ENCODE results near the gene WNT3A.
"Not testable (repeated sequence)": the region's sequence is repeated elsewhere in the genome, so short reads cannot be mapped to it uniquely, and the experiment has no call there.

WNT3A gene

GRCh38 chr1:228012555-228012954 is 5.8 kb downstream of the WNT3A start:
- no peak for DNase-seq

DNA sequence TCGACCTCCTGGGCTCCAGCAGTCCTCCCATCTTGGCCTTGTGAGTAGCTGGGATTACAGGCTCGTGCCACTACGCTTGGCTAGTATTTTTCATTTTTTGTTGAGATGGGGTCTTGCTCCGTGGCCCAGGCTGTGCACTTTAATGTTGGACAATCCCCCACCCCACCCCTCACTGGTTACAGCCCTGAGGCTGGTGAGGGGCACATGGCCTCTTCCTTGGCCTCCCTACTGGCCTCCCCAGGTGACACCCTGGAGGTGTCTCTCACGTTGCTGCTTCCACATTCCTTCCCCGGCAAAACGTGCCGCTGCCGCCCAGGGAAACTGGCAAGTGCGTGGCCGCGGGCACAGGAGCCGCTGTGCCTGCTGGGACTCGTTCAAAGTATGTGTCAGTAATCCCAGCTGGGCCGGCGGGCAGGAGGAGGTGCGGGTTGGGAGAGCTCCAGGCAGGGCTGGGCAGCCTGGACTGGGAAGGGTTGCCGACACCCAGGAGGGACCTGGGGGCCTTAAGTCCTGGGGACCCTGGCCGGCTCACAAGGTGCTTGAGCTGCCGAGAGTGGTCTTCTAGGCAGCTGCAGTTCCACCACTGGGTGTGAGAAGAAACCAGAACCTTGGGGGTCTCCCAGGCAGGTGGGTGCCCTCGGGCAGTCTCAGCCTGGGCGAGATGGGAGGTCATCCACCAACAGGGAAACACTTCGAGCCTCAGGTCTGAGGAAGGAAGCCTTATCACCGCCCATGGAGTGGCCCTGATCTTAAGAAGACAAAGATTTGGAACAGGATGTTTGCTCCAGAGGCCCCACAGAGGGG is 6.5 kb downstream of the WNT3A start:
- no peak for DNase-seq

DNA sequence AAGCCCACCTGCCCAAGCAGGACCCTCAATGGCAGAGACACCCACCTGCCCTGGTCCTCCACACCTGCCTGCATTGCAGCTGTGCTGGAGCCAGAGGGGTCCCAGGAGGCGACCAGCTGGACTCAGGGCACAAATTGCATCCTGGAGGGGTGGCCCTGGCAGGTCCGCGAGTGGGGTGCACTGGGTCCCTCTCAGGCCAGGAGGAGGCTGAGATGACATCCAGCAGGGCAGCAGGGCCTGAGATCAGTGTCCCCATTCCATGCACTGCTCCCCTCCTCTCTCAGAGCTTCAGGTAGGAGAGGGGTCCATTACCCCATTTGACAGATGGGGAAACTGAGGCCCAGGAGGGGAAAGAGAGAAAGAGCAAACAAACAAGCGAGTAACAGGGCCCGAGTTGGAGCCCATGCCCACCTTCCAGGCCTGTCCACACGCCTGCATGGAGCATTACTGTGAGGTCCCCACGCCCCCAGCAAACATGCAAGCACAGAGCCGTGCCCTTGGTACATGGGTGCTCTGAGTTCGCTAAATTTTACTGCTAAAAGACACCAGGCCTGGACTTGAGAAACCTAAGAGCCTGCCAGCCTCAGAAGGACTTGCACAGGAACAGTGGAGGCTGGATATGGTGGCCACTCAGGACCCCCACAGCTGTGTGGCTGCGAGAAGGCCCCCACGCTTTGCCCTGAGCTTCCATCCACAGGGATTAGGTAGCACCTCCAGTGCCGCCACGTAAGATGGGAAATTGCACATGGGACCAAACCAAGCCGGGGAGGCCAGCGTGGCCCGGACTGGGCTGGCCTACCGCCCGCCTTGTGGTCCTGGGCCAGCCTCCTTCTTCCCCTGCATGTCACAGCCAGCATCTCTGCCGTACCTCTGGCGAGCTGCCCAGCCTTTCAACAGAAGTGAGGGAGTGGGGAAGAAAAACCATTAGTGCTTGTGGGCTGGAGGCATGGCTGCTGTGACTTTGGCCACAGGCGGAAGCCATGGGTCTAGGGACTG is 7.4 kb downstream of the WNT3A start:
- no peak for DNase-seq

GRCh38 chr1:228015276-228016180 is 8.7 kb downstream of the WNT3A start:
- no peak for DNase-seq

DNA sequence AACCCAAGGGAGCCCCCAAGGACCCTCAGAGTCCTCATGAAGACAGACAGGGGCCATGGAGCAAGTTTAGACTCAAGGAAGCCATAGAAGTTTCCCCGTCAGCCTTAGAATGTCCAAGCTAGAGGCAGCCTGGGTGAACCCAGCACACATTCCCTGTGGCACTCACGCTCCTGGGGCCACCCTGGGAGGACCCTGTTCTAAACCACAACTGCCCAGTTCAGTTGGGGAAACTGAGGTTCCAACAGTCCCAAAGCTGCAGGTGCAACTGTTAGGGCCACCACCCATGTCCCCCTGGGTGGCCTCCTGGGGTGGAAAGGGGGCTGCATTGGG is 9.3 kb downstream of the WNT3A start:
- DNase-seq: no peak

DNA sequence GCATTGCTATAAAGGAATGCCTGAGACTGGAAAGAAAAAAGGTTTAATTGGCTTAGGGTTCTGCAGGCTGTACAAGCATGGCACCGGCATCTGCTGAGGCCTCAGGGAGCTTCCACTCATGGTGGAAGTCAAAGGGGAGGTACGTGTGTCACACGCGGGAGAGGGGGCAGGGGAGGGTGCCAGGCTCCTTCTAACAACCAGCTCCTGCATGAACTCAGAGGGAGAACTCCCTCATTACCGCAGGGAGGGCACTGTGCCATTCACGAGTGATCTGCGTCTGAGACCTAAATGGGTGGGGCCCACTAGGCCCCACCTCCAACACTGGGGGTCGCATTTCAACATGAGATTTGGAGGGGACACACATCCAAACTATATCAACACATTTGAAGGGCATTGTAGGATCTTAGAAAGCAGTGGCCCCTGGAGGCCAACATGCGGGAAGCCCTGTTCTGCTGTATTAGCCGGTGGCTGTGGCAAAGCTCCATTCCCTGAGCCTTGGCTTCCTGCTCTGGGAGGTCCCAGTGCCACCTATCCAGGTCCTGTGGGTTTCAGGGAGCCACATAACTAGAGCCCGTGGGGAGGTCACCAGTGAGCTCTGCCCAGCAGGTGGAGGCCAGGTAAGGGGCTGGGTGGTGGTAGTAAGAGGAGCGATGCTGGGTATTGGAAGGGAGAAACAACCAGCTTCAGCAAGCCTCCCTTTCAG is 10.0 kb downstream of the WNT3A start:
- no peak for DNase-seq

DNA sequence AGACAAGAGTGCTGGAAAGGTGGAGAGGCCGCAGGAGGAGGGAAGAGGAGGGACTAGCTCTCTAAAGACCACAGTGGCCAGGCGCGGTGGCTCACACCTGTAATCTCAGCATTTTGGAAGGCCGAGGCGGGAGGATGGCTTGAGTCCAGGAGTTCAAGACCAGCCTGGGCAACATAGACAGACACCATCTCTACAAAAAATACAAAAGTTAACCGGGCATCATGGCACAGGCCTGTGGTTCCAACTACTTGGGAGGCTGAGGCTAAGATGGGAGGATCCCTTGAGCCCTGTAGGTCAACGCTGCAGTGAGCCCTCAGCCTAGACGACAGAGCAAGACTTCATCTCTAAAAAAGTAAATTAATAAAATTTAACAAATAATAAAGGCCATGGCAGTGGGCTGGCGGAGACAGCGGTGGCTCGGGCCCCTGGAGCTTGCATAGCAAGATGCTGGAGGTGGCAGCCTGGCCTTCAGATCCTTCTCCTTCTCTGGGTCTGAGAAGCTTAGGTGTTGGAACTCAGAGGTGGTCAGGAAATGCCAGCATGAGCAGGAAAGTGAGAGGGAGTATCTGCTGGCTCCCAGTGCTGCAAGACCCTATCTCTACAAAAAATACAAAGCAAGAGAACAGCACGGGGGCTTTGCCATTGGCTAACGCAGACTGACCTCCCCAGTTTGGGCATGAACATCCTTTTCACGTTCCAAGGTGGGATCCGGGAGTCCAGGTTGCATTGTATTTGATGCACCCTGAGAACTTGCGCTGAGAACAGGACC is 10.7 kb downstream of the WNT3A start:
- DNase-seq: no peak

DNA sequence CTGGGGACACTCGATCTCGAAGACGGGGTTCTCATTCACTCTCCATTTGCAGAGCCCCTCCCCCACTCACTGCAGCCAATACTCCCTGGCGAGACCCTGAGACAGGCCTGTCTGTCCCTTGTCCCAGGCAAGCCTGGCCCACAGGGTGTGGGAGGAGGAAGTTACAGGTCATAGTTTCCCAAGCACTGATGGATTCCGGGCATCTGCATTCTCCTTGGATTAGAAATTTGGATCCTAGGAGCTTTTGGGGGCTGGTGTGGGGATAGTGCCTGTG is 11.3 kb downstream of the WNT3A start:
- DNase-seq: no peak

- no peak for DNase-seq
Observed at GRCh38 chr1:228018961-228019721, 12.3 kb downstream of the WNT3A start.

DNA sequence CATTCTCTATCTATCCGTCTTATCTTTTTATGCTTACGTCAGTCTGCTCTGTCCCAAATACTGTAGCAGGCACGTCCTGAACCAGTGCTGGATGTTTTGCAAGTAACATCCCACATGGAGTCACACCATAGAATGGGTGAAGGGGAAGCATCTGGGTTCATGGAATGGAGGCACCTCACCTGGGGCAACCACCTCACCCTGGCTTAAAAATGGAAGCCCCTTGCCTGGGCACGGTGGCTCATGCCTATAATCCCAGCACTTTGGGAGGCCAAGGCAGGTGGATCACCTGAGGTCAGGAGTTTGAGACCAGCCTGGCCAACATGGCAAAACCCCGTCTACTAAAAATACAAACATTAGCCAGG is 12.9 kb downstream of the WNT3A start:
- not testable (repeated sequence) for DNase-seq

- DNase-seq: no peak
Observed at GRCh38 chr1:228020686-228021354, 14.0 kb downstream of the WNT3A start.

DNA sequence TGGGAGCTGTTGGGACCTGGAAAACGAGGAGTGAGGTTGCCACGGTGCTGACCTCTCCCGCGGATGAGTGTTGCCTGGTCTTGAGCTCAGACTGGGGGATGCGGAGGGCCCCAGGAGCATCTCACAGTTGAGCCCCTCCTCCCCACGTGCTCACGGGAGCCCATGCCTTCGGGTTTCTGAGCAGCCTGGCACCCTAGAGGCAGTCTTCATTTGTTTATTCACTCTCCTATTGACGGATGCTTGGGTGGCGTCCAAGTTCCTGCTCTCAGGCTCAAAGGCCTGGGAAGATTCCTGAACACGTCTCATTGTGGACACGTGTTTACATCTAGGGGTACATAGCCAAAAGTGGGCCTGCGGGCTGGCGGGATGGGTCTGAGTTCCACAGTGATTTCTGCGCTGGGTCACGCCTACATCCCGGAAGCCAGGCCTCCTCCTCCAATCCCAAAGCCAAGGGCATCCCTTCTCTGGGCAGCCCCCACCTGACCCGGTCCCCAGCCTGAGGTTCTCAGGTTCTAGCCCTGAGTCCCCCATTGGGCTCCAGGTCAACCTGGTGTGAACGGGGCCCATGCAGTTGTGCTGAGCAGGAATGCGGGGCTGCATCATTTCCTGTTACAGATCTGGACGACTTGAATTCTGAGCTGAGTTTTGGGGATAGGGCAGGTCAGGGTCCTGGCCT is 14.7 kb downstream of the WNT3A start:
- DNase-seq: no peak

DNA sequence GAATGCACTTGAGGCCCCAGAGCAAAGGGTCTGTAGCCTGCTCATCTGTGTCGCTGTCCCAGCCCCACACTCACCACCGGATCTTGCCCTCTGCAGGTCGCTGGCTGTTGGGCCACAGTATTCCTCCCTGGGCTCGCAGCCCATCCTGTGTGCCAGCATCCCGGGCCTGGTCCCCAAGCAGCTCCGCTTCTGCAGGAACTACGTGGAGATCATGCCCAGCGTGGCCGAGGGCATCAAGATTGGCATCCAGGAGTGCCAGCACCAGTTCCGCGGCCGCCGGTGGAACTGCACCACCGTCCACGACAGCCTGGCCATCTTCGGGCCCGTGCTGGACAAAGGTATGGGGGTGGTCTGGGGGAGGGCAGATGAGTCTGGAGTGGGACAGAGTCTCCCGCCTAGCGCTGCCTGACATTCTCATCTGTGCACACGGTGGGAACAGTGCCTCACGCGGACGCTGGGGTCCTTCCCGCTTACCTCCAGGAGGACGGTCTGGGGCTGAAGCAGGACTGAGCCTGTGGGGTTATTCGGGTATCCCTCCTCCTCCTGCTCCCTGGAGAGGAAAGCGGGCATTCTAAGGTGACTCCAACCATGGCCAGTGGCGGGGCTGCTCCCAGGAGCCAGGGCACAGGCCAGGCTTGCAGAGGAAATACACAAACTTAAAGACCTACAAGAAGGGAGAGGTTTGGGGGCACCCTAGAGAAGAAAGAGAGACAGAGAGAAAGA is 15.9 kb downstream of the WNT3A start:
- no peak for DNase-seq

DNA sequence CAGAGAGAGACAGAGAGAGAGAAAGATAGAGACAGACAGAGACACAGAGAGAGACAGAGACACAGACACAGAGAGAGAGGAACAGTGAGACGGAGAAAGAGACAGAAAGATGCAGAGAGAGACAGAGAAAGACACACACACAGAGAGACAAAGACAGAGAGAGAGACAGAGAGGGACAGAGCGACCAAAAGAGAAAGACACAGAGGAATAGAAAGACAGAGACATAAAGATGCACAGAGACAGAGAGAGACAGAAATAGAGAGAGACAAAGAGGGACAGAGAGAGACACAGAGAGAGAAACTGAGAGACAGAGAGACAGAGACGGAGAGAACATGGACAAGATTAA is 16.5 kb downstream of the WNT3A start:
- DNase-seq: no peak

GRCh38 chr1:228029281-228029680 is 22.5 kb downstream of the WNT3A start:
- DNase-seq: no peak

- no peak for DNase-seq
Observed at GRCh38 chr1:228030451-228031201, 23.8 kb downstream of the WNT3A start.

GRCh38 chr1:228031276-228031995 is 24.6 kb downstream of the WNT3A start:
- DNase-seq: no peak

DNA sequence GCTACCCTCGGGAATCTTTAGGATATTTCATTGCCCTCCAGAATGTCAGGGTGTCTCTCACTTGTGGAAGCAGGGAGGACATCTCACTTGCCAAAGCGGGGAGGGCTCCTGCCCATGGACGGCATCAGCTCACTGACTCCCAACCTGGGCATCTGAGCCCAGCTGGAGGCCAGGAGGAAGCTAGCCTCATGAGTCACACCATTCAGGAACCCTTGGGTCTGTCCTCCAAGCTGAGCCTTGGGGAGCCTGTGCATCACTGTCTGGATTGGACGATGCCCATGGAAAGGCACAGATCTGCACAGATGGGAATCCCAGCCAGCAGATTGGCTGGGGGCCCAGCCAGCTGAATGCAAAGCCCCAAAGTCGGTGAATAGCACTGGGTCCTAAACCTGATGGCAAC is 25.2 kb downstream of the WNT3A start:
- DNase-seq: no peak

Data from DMS79 (cell line).